ENCODE results near the gene KIF26B. TPM values are rescaled to one million over a fixed set of nuclear protein-coding genes. Genes with fewer than 3 reads are reported as not detected.

KIF26B gene
- total and polyA plus RNA-seq, 2 of the 4 experiments (the other 2 are of a cell fraction) = 0.53 to 0.54 TPM

DNA sequence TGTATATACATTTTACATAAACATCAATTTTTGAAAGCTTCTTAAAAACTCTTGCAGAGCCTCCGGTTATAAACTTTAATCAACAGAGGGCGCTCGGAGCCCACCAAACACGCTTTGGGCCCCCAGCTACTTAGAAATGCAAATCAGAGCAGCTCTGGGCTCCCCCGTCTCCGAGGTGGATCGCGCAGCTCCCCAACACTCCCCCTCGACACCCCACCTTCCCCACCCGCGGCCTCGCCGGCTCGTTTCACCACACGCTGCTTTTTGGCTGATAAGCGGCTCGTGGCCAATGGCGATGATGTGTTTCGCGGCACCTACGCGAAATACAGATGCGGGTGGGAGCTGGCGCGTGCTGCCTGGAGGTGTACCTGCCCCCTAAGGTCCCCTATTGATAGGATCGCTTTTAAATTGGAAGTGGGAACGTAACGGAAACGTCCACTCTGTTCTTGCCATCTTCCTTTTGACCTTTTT lies 1.7 kb upstream of the KIF26B start:
- H3K4me2 ChIP-seq (ENCODE audit: low read depth, low read length) = peak overlapping the region; percentile 99
- ATAC-seq (ENCODE audit: low read depth) (peak; percentile 37), DNase-seq (peak; percentile 72)
- H4K20me1 ChIP-seq (ENCODE audit: insufficient read depth, low read length) = no peaks in the 10 kb centered on the region
- BruUV-seq (replicated peaks) = no TSS peak
- no peak overlapping the region for H4K8ac ChIP-seq (ENCODE audit: low read depth in 2 of 2, low read length in 2 of 2)
- 0 out of 2 replicates have a peak, but pooled peaks cover 2% of the 10 kb centered on the region for H3K9me3 ChIP-seq (ENCODE audit: control insufficient read depth, insufficient read depth, low read length)
- peak overlapping the region; percentile 86 for H3K4me3 ChIP-seq (ENCODE audit: insufficient read depth, low read depth, low read length)
- no peaks in the 10 kb centered on the region for H3K4me1 ChIP-seq (ENCODE audit: control insufficient read depth, insufficient read depth, low read length)
- no peak overlapping the region for H3K27ac ChIP-seq (ENCODE audit: insufficient read depth, low read length)
- intact Hi-C loops (cut with micrococcal nuclease) (loop anchor here (1.0 to 10.0 kb wide), 10 partner anchors 74 to 1339 kb away; no protein-coding TSS in a partner anchor), in situ Hi-C loops (cut with MboI; ENCODE audit: low sequenced_read_pairs) (loop anchor here (10.0 to 25.0 kb wide), 3 partner anchors 1132 to 1534 kb away; no protein-coding TSS in a partner anchor), dilution Hi-C loops (cut with HindIII; ENCODE audit: low sequenced_read_pairs, unreplicated experiment) (no loop called here)
- no peak overlapping the region for H2AK9ac ChIP-seq (replicated peaks; ENCODE audit: low read depth, low read length, poor library complexity)
- H3K79me1 ChIP-seq (ENCODE audit: low read depth in 1 of 2, low read length in 2 of 2) = no peaks in the 10 kb centered on the region; a peak in 1 of 4 replicates
- no peak overlapping the region for H3K56ac ChIP-seq (ENCODE audit: extremely low read depth, insufficient read depth, low read length)
- peak overlapping the region; percentile 42 for H3K9ac ChIP-seq (ENCODE audit: low read depth, low read length)
- no peak overlapping the region for H2BK15ac ChIP-seq (ENCODE audit: low read depth, low read length)
- no peaks in the 10 kb centered on the region; the same call in 1 of the 2 replicates for H3K27me3 ChIP-seq (ENCODE audit: control insufficient read depth, insufficient read depth, low read length)
- no peak overlapping the region for H2BK120ac ChIP-seq (ENCODE audit: low read depth, low read length)
- CTCF ChIA-PET = interaction anchor here (0.5 to 1.8 kb wide), 21 partner anchors 10 to 1340 kb away, joined by 3 to 9 read pairs (median 3); no protein-coding TSS in a partner anchor
- no peak overlapping the region for H3K23ac ChIP-seq (ENCODE audit: low read depth, low read length)
- no peaks in the 10 kb centered on the region for H3K9me1 ChIP-seq (ENCODE audit: insufficient read depth, low read length)
- H2AK5ac ChIP-seq (ENCODE audit: low read depth, low read length) = no peak overlapping the region
- peak overlapping the region; percentile 0; the same call in 1 of the 2 replicates for H4K91ac ChIP-seq (ENCODE audit: insufficient read depth, low read depth, low read length)
- no peak overlapping the region for H3K18ac ChIP-seq (ENCODE audit: low read depth, low read length)
- POLR2A ChIA-PET (ENCODE audit: unreplicated experiment) = no interaction called here
- 0 out of 2 replicates have a peak, but pooled peaks cover 2% of the 10 kb centered on the region for H3K36me3 ChIP-seq (ENCODE audit: control insufficient read depth, insufficient read depth, low read length)
- 1% methylated on average over 16 of the region's 29 CpGs; no CpG with 5 or more reads in 1 of the 2 experiments for WGBS, 2 experiments (ENCODE audit: extremely low coverage in 2 of 2, insufficient read length in 1 of 2)
- peak overlapping the region; percentile 87 for H2AFZ ChIP-seq (replicated peaks; ENCODE audit: low read length, poor library complexity)
- H3K4ac ChIP-seq (ENCODE audit: low read depth, low read length) = no peak overlapping the region
- no peak overlapping the region for H2BK5ac ChIP-seq (ENCODE audit: low read depth, low read length, poor library complexity, severe bottlenecking)
- no peak overlapping the region for H3K14ac ChIP-seq (replicated peaks; ENCODE audit: low read depth, low read length)
- no peak overlapping the region for H4K5ac ChIP-seq (ENCODE audit: low read depth, low read length)
- TF ChIP-seq SMC3 (IDR thresholded peaks at IDR 0.05; ENCODE audit: low read depth, low read length) (peak; percentile 80), RAD21 (IDR thresholded peaks at IDR 0.05; ENCODE audit: low read length) (peak; percentile 85), CTCF (conservative IDR thresholded peaks at IDR 0.05; ENCODE audit: low read depth, low read length) (peak; percentile 85), CEBPB (IDR thresholded peaks at IDR 0.05; ENCODE audit: low read depth, low read length) (no peak)
- H2BK20ac ChIP-seq (ENCODE audit: low read depth, low read length) = no peak overlapping the region

Measured in IMR-90 (cell line).